Suprapubic skin (tissue), 4 donors: ENCODE measurements around the gene MYO5A.

Source experiments
- CTCF ChIP-seq, 2 donors: fragments of 200-600 bp in 1 of 2; fragments of 450-650 bp in 1 of 2; sonication (generic) in 1 of 2; IDR thresholded peaks; one replicate each; pipeline ENCODE4 v1.5.1; 2016 to 2019; ENCODE audit warnings: antibody characterized with exemption in 2 of 2, mild to moderate bottlenecking in 1 of 2, moderate library complexity in 1 of 2
- EP300 ChIP-seq: sonication (generic); formaldehyde crosslinking; IDR thresholded peaks from one replicate; pipeline ENCODE4 v1.6.1; 2017; ENCODE audit warnings: antibody characterized with exemption
- POLR2A ChIP-seq, 2 donors: fragments of 450-650 bp; IDR thresholded peaks; one replicate each; pipeline ENCODE4 v1.6.1; 2017; ENCODE audit warnings: antibody characterized with exemption in 2 of 2, mild to moderate bottlenecking in 2 of 2, moderate library complexity in 2 of 2
- POLR2AphosphoS5 ChIP-seq, 3 donors: sonication (generic); formaldehyde crosslinking; IDR thresholded peaks; one replicate each; pipeline ENCODE4 v1.6.1; 2017; ENCODE audit warnings: antibody characterized with exemption in 3 of 3

DNA sequence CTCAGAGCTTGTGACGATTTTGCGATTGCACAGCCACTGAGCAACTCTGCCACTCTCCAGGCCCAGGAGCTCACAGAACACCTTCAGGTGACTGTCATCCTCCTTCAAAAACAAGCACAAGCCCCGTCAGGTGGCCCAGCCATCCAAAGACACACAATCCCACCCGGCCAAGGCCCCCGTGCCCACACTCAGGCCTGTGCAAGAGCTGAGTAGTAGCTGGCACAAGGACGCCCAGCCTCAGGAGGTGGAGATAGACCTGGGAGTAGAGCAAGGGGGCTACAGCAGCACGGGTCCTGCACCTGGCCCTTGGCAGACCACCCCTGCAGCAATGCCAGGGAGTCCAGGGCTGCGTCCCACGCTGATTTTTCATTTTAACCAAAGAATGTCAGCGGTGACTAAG, 267.7 kb downstream of the MYO5A start:
- TF ChIP-seq CTCF (IDR thresholded peaks at IDR 0.05), result no peak
- TF ChIP-seq POLR2A (IDR thresholded peaks at IDR 0.05), result no peak
- no peak for TF ChIP-seq POLR2AphosphoS5 (IDR thresholded peaks at IDR 0.05)
- no peak for TF ChIP-seq EP300
